HCT116 (cell line): ENCODE results near the gene GPC4. TPM values are rescaled to one million over a fixed set of nuclear protein-coding genes. Genes with fewer than 3 reads are reported as not detected.

Experiments used
- ATAC-seq: fragments of 200-7000 bp; cut with Tn5 transposase; 2 replicates; pipeline ENCODE4 v1.9.1; 2020; ENCODE audit warnings: mild to moderate bottlenecking, moderate library complexity
- BruUV-seq: library from RNA; stranded (reverse); fragments of 400-500 nt; replicated peaks from 2 replicates; lab custom pipeline; 2021; lab: Mats Ljungman, UMichigan
- CTCF ChIA-PET: fragments of 300-600 bp; sonication (Branson Sonifier 250); formaldehyde crosslinking; loops from one replicate; lab custom pipeline; 2021; ENCODE audit warnings: antibody characterized with exemption; lab: Charles Lee
- POLR2A ChIA-PET: fragments of 300-600, 350-600 bp; sonication (Branson Sonifier 250); formaldehyde crosslinking; loops from one replicate; lab custom pipeline; 2021; ENCODE audit warnings: antibody characterized with exemption; lab: Charles Lee
- RAD21 ChIA-PET, 2 experiments: fragments of 300-600 bp; sonication (Branson Sonifier 250); formaldehyde crosslinking; loops; one replicate each; lab custom pipeline; 2023; ENCODE audit warnings: low total read pairs in 2 of 2; ENCODE audit not compliant: uncharacterized antibody in 2 of 2, unreplicated experiment in 2 of 2, low non-redundant PET in 1 of 2; lab: Charles Lee
- DNase-seq: peaks from one replicate; pipeline ENCODE4 v3.0.0-alpha.2; 2010; ENCODE audit warnings: low read depth, low spot score
- H2AFZ ChIP-seq: fragments of 200-600 bp; shearing (Covaris generic), sonication (generic); 2 replicates; pipeline ENCODE4 v1.6.1; 2017; ENCODE audit warnings: low read depth, mixed run types, mixed read lengths, antibody characterized with exemption, low read length; ENCODE audit not compliant: poor library complexity, severe bottlenecking
- H3K27ac ChIP-seq: 2 replicates; pipeline ENCODE4 v1.5.1; 2012; ENCODE audit warnings: low read depth, low read length
- H3K27me3 ChIP-seq: fragments of 200-600 bp; sonication (generic); 2 replicates; pipeline ENCODE4 v1.6.1; 2016; ENCODE audit warnings: mixed run types, low read length, mixed read lengths; ENCODE audit not compliant: insufficient read depth
- H3K36me3 ChIP-seq, 2 experiments: fragments of 200-500 bp in 1 of 2; fragments of 200-600 bp in 1 of 2; sonication (Bioruptor generic) in 1 of 2; sonication (generic) in 1 of 2; 2 replicates each; pipeline versions ENCODE4 v1.5.1 to v1.6.1; 2014 to 2016; ENCODE audit warnings: low read length in 2 of 2, inconsistent platforms in 1 of 2, mixed read lengths in 1 of 2, mixed run types in 1 of 2; ENCODE audit not compliant: insufficient read depth in 2 of 2, control insufficient read depth in 1 of 2
- H3K4me1 ChIP-seq, 2 experiments: fragments of 200-600 bp in 1 of 2; sonication (generic) in 1 of 2; 2 replicates each; pipeline versions ENCODE4 v1.5.1 to v1.6.1; 2012 to 2017; ENCODE audit warnings: low read length in 2 of 2, inconsistent platforms in 1 of 2, mild to moderate bottlenecking in 1 of 2, mixed read lengths in 1 of 2, mixed run types in 1 of 2, moderate library complexity in 1 of 2; ENCODE audit not compliant: insufficient read depth in 2 of 2, control insufficient read depth in 1 of 2
- H3K4me2 ChIP-seq: fragments of 200-600 bp; sonication (generic); 2 replicates; pipeline ENCODE4 v1.6.1; 2017; ENCODE audit warnings: mixed run types, low read length, mixed read lengths
- H3K4me3 ChIP-seq, 2 experiments: fragments of 200-600 bp in 1 of 2; sonication (generic) in 1 of 2; replicated peaks in 1 of 2; 2 replicates each; pipeline ENCODE4 v1.5.1; 2011 to 2016; ENCODE audit warnings: low read length in 2 of 2, control low read depth in 1 of 2, low read depth in 1 of 2, mild to moderate bottlenecking in 1 of 2, mixed read lengths in 1 of 2, mixed run types in 1 of 2
- H3K79me2 ChIP-seq: fragments of 200-600 bp; sonication (generic); 2 replicates; pipeline ENCODE4 v1.6.1; 2017; ENCODE audit warnings: mild to moderate bottlenecking, mixed run types, low read length, moderate library complexity, mixed read lengths; ENCODE audit not compliant: insufficient read depth
- H3K9ac ChIP-seq: fragments of 200-600 bp; sonication (generic); 2 replicates; pipeline ENCODE4 v1.6.1; 2016; ENCODE audit warnings: low read length, mixed read lengths
- H3K9me2 ChIP-seq: fragments of 200-600 bp; sonication (generic), shearing (Covaris generic); 2 replicates; pipeline ENCODE4 v1.6.1; 2017; ENCODE audit warnings: mixed run types, mild to moderate bottlenecking, moderate library complexity; ENCODE audit not compliant: insufficient read depth
- H3K9me3 ChIP-seq, 2 experiments: fragments of 200-500 bp in 1 of 2; fragments of 200-600 bp in 1 of 2; sonication (Bioruptor generic) in 1 of 2; sonication (generic) in 1 of 2; 2 replicates each; pipeline ENCODE4 v1.6.1; 2014 to 2017; ENCODE audit warnings: low read length in 2 of 2, mixed read lengths in 2 of 2, inconsistent platforms in 1 of 2, low read depth in 1 of 2, mild to moderate bottlenecking in 1 of 2, mixed run types in 1 of 2, moderate library complexity in 1 of 2; ENCODE audit not compliant: control insufficient read depth in 1 of 2, insufficient read depth in 1 of 2
- H4K20me1 ChIP-seq: fragments of 200-600 bp; sonication (generic), shearing (Covaris generic); 2 replicates; pipeline ENCODE4 v1.6.1; 2017; ENCODE audit warnings: mixed run types, mild to moderate bottlenecking, moderate library complexity; ENCODE audit not compliant: insufficient read depth
- CBX3 ChIP-seq: IDR thresholded peaks from 2 replicates; pipeline ENCODE4 v1.6.1; 2012; ENCODE audit warnings: low read depth
- CEBPB ChIP-seq: IDR thresholded peaks from 2 replicates; pipeline ENCODE4 v1.6.1; 2012; ENCODE audit warnings: low read depth
- EGR1 ChIP-seq: IDR thresholded peaks from 2 replicates; pipeline ENCODE4 v1.6.1; 2012; ENCODE audit warnings: low read depth
- ELF1 ChIP-seq: IDR thresholded peaks from 2 replicates; pipeline ENCODE4 v1.6.1; 2012; ENCODE audit warnings: low read depth, borderline replicate concordance
- EZH2 ChIP-seq: fragments of 200-600 bp; sonication (generic); IDR thresholded peaks from 2 replicates; pipeline ENCODE4 v1.6.1; 2017; ENCODE audit warnings: antibody characterized with exemption, mixed run types
- EZH2phosphoT487 ChIP-seq: fragments of 200-600 bp; IDR thresholded peaks from 2 replicates; pipeline ENCODE4 v1.6.1; 2018; ENCODE audit warnings: antibody characterized with exemption, borderline replicate concordance
- FOSL1 ChIP-seq: IDR thresholded peaks from 2 replicates; pipeline ENCODE4 v1.6.1; 2012; ENCODE audit warnings: low read depth
- JUND ChIP-seq: IDR thresholded peaks from 2 replicates; pipeline ENCODE4 v1.6.1; 2012
- POLR2A ChIP-seq: IDR thresholded peaks from 2 replicates; pipeline ENCODE4 v1.7.0; 2011; ENCODE audit warnings: borderline replicate concordance; ENCODE audit not compliant: insufficient read depth, insufficient read length; ENCODE audit errors: extremely low read depth
- POLR2AphosphoS5 ChIP-seq: IDR thresholded peaks from 2 replicates; pipeline ENCODE4 v1.6.1; 2011; ENCODE audit warnings: mild to moderate bottlenecking, low read depth, low read length, moderate library complexity
- RAD21 ChIP-seq: IDR thresholded peaks from 2 replicates; pipeline ENCODE4 v1.6.1; 2012; ENCODE audit warnings: low read depth, mild to moderate bottlenecking
- SIN3A ChIP-seq: IDR thresholded peaks from 2 replicates; pipeline ENCODE4 v1.6.1; 2012; ENCODE audit warnings: low read depth
- SP1 ChIP-seq: IDR thresholded peaks from 2 replicates; pipeline ENCODE4 v1.6.1; 2012; ENCODE audit warnings: low read depth
- TCF7L2 ChIP-seq: IDR thresholded peaks from 2 replicates; pipeline ENCODE4 v1.7.0; 2011; ENCODE audit warnings: borderline replicate concordance, inconsistent platforms; ENCODE audit not compliant: insufficient read depth, insufficient read length; ENCODE audit errors: extremely low read depth
- YY1 ChIP-seq: IDR thresholded peaks from 2 replicates; pipeline ENCODE4 v1.6.1; 2011; ENCODE audit warnings: low read length, low read depth, moderate library complexity, mild to moderate bottlenecking; ENCODE audit not compliant: insufficient replicate concordance; ENCODE audit errors: extremely low read depth
- ZNF274 ChIP-seq: fragments of 200-500 bp; sonication (Bioruptor generic); IDR thresholded peaks from 2 replicates; pipeline ENCODE4 v1.6.1; 2014; ENCODE audit warnings: mild to moderate bottlenecking, low read depth, low read length, inconsistent platforms
- intact Hi-C: fragments of 100-400 bp; cut with micrococcal nuclease; formaldehyde crosslinking; loops from 2 replicates; pipeline ENCODE4 v1.10.0; 2022
- total RNA-seq: library from RNA; stranded (reverse); gene quantifications from one replicate; pipeline ENCODE4 v1.2.1, GENCODE V29; 2021; ENCODE audit not compliant: unreplicated experiment
- TF ChIP-seq, protein P1 (sequence below): IDR thresholded peaks from 2 replicates; pipeline ENCODE4 v1.6.1; 2012
- TF ChIP-seq, protein P2 (sequence below): IDR thresholded peaks from 2 replicates; pipeline ENCODE4 v1.6.1; 2012; ENCODE audit warnings: low read depth
- TF ChIP-seq, protein P3 (sequence below): IDR thresholded peaks from 2 replicates; pipeline ENCODE4 v1.6.1; 2011; ENCODE audit warnings: mild to moderate bottlenecking, low read length, moderate library complexity; ENCODE audit not compliant: insufficient replicate concordance; ENCODE audit errors: extremely low read depth

The GPC4 gene
- total RNA-seq, 1 experiment from 2014 or later, result 9.7 TPM

DNA sequence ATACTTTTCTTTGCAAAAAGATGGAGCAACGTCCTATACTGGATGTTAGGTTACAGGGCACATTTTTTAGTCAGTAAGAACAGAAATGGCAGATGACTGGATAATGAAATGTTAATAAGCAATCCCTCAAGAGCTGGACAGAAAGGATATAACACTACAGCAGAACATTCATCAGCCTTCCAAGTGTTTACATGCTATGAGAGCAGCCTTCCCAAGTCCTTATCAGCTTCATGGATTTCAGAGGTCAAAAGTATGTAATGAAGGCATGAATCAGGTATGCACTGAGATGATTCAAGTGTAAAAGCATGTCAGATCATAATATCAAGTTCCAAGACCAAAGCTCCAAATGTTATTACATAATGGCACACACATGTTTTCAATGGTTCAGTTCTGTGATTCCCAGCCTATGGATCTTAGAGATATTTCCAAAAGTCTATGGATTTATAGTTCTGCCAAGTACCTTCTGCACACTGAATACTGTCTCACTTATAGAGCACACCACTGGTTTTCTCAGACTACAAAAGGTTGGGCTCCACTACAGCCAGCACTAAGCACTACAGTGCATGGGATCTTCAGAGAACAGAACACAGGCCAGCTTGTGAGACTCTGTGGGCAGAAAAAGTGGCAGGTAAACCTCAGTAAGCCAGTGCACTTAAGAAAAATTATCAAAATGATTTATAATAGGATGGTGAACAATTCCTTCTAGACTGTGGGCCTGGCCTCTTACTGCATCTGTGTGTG, 49.2 kb downstream of the GPC4 start:
- Histone ChIP-seq H3K36me3 (no peaks in the 10 kb centered on the region), H4K20me1 (no peaks in the 10 kb centered on the region), H3K4me3 (no peak overlapping the region), H3K9ac (no peak overlapping the region), H2AFZ (no peak overlapping the region), H3K9me2 (no peaks in the 10 kb centered on the region), H3K27me3 (no peaks in the 10 kb centered on the region), H3K27ac (no peak overlapping the region), H3K79me2 (no peaks in the 10 kb centered on the region), H3K9me3 (no peaks in the 10 kb centered on the region), H3K4me2 (no peak overlapping the region), H3K4me1 (no peaks in the 10 kb centered on the region)
- ATAC-seq (no peak), DNase-seq (no peak)
- TF ChIP-seq YY1 (no peak), FOSL1 (no peak), CBX3 (no peak), JUND (no peak), EZH2phosphoT487 (no peak), EZH2 (no peak), POLR2A (no peak), ELF1 (no peak), SP1 (no peak), ZNF274 (no peak), POLR2AphosphoS5 (no peak), SIN3A (no peak), CEBPB (no peak), RAD21 (no peak), TCF7L2 (no peak), EGR1 (no peak)
- TF ChIP-seq, protein P1, sequence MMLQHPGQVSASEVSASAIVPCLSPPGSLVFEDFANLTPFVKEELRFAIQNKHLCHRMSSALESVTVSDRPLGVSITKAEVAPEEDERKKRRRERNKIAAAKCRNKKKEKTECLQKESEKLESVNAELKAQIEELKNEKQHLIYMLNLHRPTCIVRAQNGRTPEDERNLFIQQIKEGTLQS, result no peak
- TF ChIP-seq, protein P2, sequence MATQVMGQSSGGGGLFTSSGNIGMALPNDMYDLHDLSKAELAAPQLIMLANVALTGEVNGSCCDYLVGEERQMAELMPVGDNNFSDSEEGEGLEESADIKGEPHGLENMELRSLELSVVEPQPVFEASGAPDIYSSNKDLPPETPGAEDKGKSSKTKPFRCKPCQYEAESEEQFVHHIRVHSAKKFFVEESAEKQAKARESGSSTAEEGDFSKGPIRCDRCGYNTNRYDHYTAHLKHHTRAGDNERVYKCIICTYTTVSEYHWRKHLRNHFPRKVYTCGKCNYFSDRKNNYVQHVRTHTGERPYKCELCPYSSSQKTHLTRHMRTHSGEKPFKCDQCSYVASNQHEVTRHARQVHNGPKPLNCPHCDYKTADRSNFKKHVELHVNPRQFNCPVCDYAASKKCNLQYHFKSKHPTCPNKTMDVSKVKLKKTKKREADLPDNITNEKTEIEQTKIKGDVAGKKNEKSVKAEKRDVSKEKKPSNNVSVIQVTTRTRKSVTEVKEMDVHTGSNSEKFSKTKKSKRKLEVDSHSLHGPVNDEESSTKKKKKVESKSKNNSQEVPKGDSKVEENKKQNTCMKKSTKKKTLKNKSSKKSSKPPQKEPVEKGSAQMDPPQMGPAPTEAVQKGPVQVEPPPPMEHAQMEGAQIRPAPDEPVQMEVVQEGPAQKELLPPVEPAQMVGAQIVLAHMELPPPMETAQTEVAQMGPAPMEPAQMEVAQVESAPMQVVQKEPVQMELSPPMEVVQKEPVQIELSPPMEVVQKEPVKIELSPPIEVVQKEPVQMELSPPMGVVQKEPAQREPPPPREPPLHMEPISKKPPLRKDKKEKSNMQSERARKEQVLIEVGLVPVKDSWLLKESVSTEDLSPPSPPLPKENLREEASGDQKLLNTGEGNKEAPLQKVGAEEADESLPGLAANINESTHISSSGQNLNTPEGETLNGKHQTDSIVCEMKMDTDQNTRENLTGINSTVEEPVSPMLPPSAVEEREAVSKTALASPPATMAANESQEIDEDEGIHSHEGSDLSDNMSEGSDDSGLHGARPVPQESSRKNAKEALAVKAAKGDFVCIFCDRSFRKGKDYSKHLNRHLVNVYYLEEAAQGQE, result no peak
- TF ChIP-seq, protein P3, sequence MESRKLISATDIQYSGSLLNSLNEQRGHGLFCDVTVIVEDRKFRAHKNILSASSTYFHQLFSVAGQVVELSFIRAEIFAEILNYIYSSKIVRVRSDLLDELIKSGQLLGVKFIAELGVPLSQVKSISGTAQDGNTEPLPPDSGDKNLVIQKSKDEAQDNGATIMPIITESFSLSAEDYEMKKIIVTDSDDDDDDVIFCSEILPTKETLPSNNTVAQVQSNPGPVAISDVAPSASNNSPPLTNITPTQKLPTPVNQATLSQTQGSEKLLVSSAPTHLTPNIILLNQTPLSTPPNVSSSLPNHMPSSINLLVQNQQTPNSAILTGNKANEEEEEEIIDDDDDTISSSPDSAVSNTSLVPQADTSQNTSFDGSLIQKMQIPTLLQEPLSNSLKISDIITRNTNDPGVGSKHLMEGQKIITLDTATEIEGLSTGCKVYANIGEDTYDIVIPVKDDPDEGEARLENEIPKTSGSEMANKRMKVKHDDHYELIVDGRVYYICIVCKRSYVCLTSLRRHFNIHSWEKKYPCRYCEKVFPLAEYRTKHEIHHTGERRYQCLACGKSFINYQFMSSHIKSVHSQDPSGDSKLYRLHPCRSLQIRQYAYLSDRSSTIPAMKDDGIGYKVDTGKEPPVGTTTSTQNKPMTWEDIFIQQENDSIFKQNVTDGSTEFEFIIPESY, result no peak
- intact Hi-C loops, result no loop called here
- RAD21 ChIA-PET, result no interaction called here
- CTCF ChIA-PET, result no interaction called here
- POLR2A ChIA-PET, result no interaction called here
- no TSS peak for BruUV-seq
